Spleen (tissue), 7 donors: ENCODE measurements around the gene PRKCB.

ENCODE experiments used
- POLR2A ChIP-seq, 3 donors: fragments of 450-650 bp; IDR thresholded peaks; one replicate each; pipeline ENCODE4 v1.5.1; 2017; ENCODE audit warnings: antibody characterized with exemption in 3 of 3, mild to moderate bottlenecking in 1 of 3
- TF ChIP-seq, protein P1 (sequence below), 11 experiments: fragments of 200-600 bp in 7 of 11; fragments of 450-650 bp in 4 of 11; sonication (generic) in 4 of 11; IDR thresholded peaks in 8 of 11; conservative IDR thresholded peaks in 3 of 11; 1 replicate in 7 of 11; 2 replicates in 4 of 11; pipeline versions ENCODE4 v1.4.0 to v1.8.0; 2016 to 2021; ENCODE audit warnings: antibody characterized with exemption in 11 of 11, inconsistent platforms in 4 of 11, mild to moderate bottlenecking in 1 of 11
- donor health status: DM: no; HTN: no; CAD: no; lungs with moderate emphysema.
- donor health status: DM: no; HTN: no; CAD: no.
- donor health status: DM: no; HTN: no; CAD: no.

DNA sequence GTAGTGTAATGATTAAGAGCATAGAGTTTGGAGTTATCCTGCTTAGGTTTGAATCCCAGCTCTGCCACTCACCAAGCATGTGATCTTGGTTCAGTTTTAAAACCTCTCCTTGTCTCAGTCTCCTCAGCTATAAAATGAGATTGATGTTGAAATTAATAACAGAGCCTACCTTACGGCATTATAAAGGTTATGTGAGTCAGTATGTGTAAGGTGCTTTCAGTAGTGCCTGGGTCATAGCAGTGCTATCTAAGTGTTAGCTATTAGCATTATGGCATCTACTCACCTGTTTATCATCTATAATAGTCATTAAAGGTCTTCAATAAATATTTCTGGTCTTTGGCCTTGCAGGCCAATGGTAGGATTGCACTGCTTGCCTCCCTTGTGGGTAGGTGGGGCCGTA, 53.4 kb downstream of the PRKCB start:
- TF ChIP-seq, protein P1, sequence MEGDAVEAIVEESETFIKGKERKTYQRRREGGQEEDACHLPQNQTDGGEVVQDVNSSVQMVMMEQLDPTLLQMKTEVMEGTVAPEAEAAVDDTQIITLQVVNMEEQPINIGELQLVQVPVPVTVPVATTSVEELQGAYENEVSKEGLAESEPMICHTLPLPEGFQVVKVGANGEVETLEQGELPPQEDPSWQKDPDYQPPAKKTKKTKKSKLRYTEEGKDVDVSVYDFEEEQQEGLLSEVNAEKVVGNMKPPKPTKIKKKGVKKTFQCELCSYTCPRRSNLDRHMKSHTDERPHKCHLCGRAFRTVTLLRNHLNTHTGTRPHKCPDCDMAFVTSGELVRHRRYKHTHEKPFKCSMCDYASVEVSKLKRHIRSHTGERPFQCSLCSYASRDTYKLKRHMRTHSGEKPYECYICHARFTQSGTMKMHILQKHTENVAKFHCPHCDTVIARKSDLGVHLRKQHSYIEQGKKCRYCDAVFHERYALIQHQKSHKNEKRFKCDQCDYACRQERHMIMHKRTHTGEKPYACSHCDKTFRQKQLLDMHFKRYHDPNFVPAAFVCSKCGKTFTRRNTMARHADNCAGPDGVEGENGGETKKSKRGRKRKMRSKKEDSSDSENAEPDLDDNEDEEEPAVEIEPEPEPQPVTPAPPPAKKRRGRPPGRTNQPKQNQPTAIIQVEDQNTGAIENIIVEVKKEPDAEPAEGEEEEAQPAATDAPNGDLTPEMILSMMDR (IDR thresholded peaks at IDR 0.05 in 8 of 11, conservative IDR thresholded peaks at IDR 0.05 in 3 of 11), result no peak
- no peak for TF ChIP-seq POLR2A (IDR thresholded peaks at IDR 0.05)
